GM19397 (cell line): Measurements from ENCODE around the gene ZBTB20.
"Not testable (repeated sequence)": the region's sequence is repeated elsewhere in the genome, so short reads cannot be mapped to it uniquely, and the experiment has no call there.

Experiments
- ATAC-seq: cut with Tn5 transposase; IDR thresholded peaks from one replicate; pipeline ENCODE4 v1.9.1; 2021; ENCODE audit warnings: mild to moderate bottlenecking, moderate library complexity; ENCODE audit not compliant: unreplicated experiment

Gene ZBTB20

GRCh38 chr3:115148142-115148790 is 1.2 kb upstream of the ZBTB20 start:
- ATAC-seq: peak; percentile 5

- ATAC-seq: peak; percentile 74
Measured at GRCh38 chr3:115147329-115148141, 447 bp upstream of the ZBTB20 start.

- ATAC-seq: no peak
Measured at GRCh38 chr3:115146032-115146417, 1.1 kb downstream of the ZBTB20 start.

GRCh38 chr3:115141033-115141757 is 5.9 kb downstream of the ZBTB20 start:
- peak; percentile 65 for ATAC-seq

GRCh38 chr3:115139072-115139471 is 8.0 kb downstream of the ZBTB20 start:
- no peak for ATAC-seq

GRCh38 chr3:115134648-115135347 is 12.3 kb downstream of the ZBTB20 start:
- no peak for ATAC-seq

- ATAC-seq: no peak
Measured at GRCh38 chr3:115127208-115127607, 19.9 kb downstream of the ZBTB20 start.

GRCh38 chr3:115120597-115120996 is 26.5 kb downstream of the ZBTB20 start:
- ATAC-seq: no peak

GRCh38 chr3:115113367-115113766 is 33.7 kb downstream of the ZBTB20 start:
- no peak for ATAC-seq

GRCh38 chr3:115111632-115112031 is 35.5 kb downstream of the ZBTB20 start:
- no peak for ATAC-seq

- no peak for ATAC-seq
Measured at GRCh38 chr3:115110830-115111229, 36.3 kb downstream of the ZBTB20 start.

GRCh38 chr3:115110066-115110465 is 37.0 kb downstream of the ZBTB20 start:
- not testable (repeated sequence) for ATAC-seq

- ATAC-seq: no peak
Measured at GRCh38 chr3:115108614-115109013, 38.5 kb downstream of the ZBTB20 start.

- ATAC-seq: no peak
Measured at GRCh38 chr3:115102046-115102445, 45.0 kb downstream of the ZBTB20 start.

GRCh38 chr3:115100806-115101205 is 46.3 kb downstream of the ZBTB20 start:
- peak; percentile 15 for ATAC-seq

GRCh38 chr3:115099986-115100571 is 47.0 kb downstream of the ZBTB20 start:
- peak; percentile 68 for ATAC-seq

GRCh38 chr3:115099134-115099985 is 47.7 kb downstream of the ZBTB20 start:
- no peak for ATAC-seq

- ATAC-seq: no peak
Measured at GRCh38 chr3:115098354-115099073, 48.6 kb downstream of the ZBTB20 start.

GRCh38 chr3:115095236-115095635 is 51.9 kb downstream of the ZBTB20 start:
- no peak for ATAC-seq
